ENCODE data around the gene FAF1. TPM values are rescaled to one million over a fixed set of nuclear protein-coding genes. Genes with fewer than 3 reads are reported as not detected.

FAF1 gene
- total and polyA plus RNA-seq, 9 of the 15 experiments (the other 6 are each of a cell fraction or from before 2014, with no cell fraction given), result 48.7 to 225 (median 118) TPM

DNA sequence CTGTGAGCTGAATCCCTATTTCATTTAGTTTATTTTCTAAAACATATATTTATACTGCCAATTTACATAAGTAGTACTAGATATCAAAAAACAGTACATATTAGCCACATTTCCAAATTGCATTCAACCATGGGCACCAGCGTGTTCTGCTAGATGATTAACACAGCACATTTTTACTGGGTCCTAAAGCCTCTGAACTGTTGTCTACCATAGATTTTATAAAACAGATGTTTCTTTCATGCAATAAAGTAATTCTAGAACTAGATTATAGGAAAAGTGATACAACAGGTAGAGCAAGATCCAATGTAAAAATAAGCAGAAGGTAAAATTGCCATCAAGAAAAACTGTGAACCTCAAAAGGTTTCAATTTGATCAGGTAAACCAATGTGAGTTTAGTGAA lies 108.6 kb downstream of the FAF1 start:
- intact Hi-C loops (cut with micrococcal nuclease) (no loop called here), in situ Hi-C loops (cut with MboI) (no loop called here)
- Histone ChIP-seq H3K9ac (ENCODE audit: insufficient read depth in 1 of 2, low read depth in 2 of 2, low read length in 2 of 2) (no peak overlapping the region), H3K36me3 (ENCODE audit: control insufficient read depth, insufficient read depth, low read length) (peaks cover 21% of the 10 kb centered on the region; the same call in 2 of the 3 replicates), H3K9me1 (ENCODE audit: control insufficient read depth, insufficient read depth, low read length) (no peaks in the 10 kb centered on the region), H4K20me1 (replicated peaks; ENCODE audit: control insufficient read depth, insufficient read depth, low read length) (no peaks in the 10 kb centered on the region), H3K4me2 (ENCODE audit: insufficient read depth, low read length) (no peak overlapping the region), H3K9me3 (replicated peaks; ENCODE audit: control insufficient read depth, insufficient read depth, low read depth, low read length) (no peaks in the 10 kb centered on the region), H3K4me3 (no peak overlapping the region), H3K4me1 (replicated peaks in 1 of 2; ENCODE audit: control insufficient read depth in 2 of 2, insufficient read depth in 2 of 2, low read length in 2 of 2) (peaks cover 0 to 6% of the 10 kb centered on the region in 2 experiments; a peak in 1 of 5 replicates), H2AFZ (ENCODE audit: low read depth, low read length) (no peak overlapping the region), H3K79me2 (ENCODE audit: control insufficient read depth, insufficient read depth, low read length) (peaks cover 68% of the 10 kb centered on the region), H3K27ac (ENCODE audit: extremely low read depth, low read depth, low read length) (no peak overlapping the region), H3K27me3 (ENCODE audit: control insufficient read depth in 2 of 2, insufficient read depth in 2 of 2, low read length in 2 of 2) (no peaks in the 10 kb centered on the region)
- TF ChIP-seq TCF7L2 (IDR thresholded peaks at IDR 0.05; ENCODE audit: low read depth, low read length) (no peak), ZNF217 (CRISPR knock-in tag; IDR thresholded peaks at IDR 0.05) (no peak), ASH1L (IDR thresholded peaks at IDR 0.05; ENCODE audit: borderline replicate concordance, low read depth, partially characterized antibody) (no peak), RBM15 (IDR thresholded peaks at IDR 0.05; ENCODE audit: insufficient read depth, low read length) (no peak), NELFE (IDR thresholded peaks at IDR 0.05; ENCODE audit: insufficient read depth, insufficient read length) (no peak), CHCHD3 (CRISPR knock-in tag; IDR thresholded peaks at IDR 0.05) (no peak), ATF7 (IDR thresholded peaks at IDR 0.05) (no peak), PRMT5 (CRISPR knock-in tag; IDR thresholded peaks at IDR 0.05) (no peak)
- TF ChIP-seq, protein P1, sequence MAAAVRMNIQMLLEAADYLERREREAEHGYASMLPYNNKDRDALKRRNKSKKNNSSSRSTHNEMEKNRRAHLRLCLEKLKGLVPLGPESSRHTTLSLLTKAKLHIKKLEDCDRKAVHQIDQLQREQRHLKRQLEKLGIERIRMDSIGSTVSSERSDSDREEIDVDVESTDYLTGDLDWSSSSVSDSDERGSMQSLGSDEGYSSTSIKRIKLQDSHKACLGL (CRISPR knock-in tag; IDR thresholded peaks at IDR 0.05; ENCODE audit: borderline replicate concordance, poor library complexity, severe bottlenecking), result no peak
- TF ChIP-seq, protein P2, sequence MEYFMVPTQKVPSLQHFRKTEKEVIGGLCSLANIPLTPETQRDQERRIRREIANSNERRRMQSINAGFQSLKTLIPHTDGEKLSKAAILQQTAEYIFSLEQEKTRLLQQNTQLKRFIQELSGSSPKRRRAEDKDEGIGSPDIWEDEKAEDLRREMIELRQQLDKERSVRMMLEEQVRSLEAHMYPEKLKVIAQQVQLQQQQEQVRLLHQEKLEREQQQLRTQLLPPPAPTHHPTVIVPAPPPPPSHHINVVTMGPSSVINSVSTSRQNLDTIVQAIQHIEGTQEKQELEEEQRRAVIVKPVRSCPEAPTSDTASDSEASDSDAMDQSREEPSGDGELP (CRISPR knock-in tag; IDR thresholded peaks at IDR 0.05; ENCODE audit: borderline replicate concordance), result no peak
- BruUV-seq (replicated peaks), result no TSS peak
- CTCF ChIA-PET (ENCODE audit: low intra/inter-chr PET ratio), result interaction anchor here (0.7 kb wide), 1 partner anchor 20 kb away, joined by 3 read pairs; no protein-coding TSS in a partner anchor
- DNase-seq (ENCODE audit: extremely low read depth in 1 of 4, low spot score in 3 of 4) (no peak), ATAC-seq (no peak), FAIRE-seq (no peak)
- POLR2A ChIA-PET, result interaction anchor here (0.7 kb wide), 1 partner anchor 1506 kb away, joined by 3 read pairs; no protein-coding TSS in a partner anchor
- WGBS (ENCODE audit: insufficient coverage, low coverage, missing lambda C conversion rate), result 100% methylated on average over 1 of the region's 1 CpG

All from K562 (cell line).